Activated naive CD8-positive, alpha-beta T cell (primary cell): ENCODE results near the gene SERPINA6.
"Not testable (repeated sequence)": the region's sequence is repeated elsewhere in the genome, so short reads cannot be mapped to it uniquely, and the experiment has no call there.

Experiments used
- H3K27ac Mint-ChIP-seq: one replicate; pipeline ENCODE4 v1.8.0; 2021; ENCODE audit warnings: mixed read lengths
- H3K27me3 Mint-ChIP-seq: one replicate; pipeline ENCODE4 v1.8.0; 2021; ENCODE audit warnings: mixed read lengths
- H3K36me3 Mint-ChIP-seq: one replicate; pipeline ENCODE4 v1.8.0; 2021; ENCODE audit warnings: mixed read lengths
- H3K4me1 Mint-ChIP-seq: one replicate; pipeline ENCODE4 v1.8.0; 2021; ENCODE audit warnings: low read depth, mixed read lengths
- H3K4me3 Mint-ChIP-seq: one replicate; pipeline ENCODE4 v1.8.0; 2021; ENCODE audit warnings: mild to moderate bottlenecking, mixed read lengths
- H3K9me3 Mint-ChIP-seq: one replicate; pipeline ENCODE4 v1.8.0; 2021; ENCODE audit warnings: low read depth, mixed read lengths

The SERPINA6 gene

GRCh38 chr14:94322648-94323570 lies at the start of gene SERPINA6:
TSS of gene SERPINA6 (minus strand) at chr14:94323336. CDS start at chr14:94314648, 8,688 bp downstream.
- H3K4me1 Mint-ChIP-seq, result no peaks in the 10 kb centered on the region
- H3K27ac Mint-ChIP-seq, result no peak within 1 kb of the TSS
- no peaks in the 10 kb centered on the region for H3K36me3 Mint-ChIP-seq
- H3K9me3 Mint-ChIP-seq, result no peaks in the 10 kb centered on the region
- H3K4me3 Mint-ChIP-seq, result no peak within 1 kb of the TSS
- no peaks in the 10 kb centered on the region for H3K27me3 Mint-ChIP-seq

GRCh38 chr14:94372021-94372605 lies 49.0 kb upstream of the SERPINA6 start:
- H3K27ac Mint-ChIP-seq, result no peak overlapping the region
- peaks cover 6% of the 10 kb centered on the region for H3K27me3 Mint-ChIP-seq
- no peaks in the 10 kb centered on the region for H3K36me3 Mint-ChIP-seq
- no peaks in the 10 kb centered on the region for H3K9me3 Mint-ChIP-seq
- no peak overlapping the region for H3K4me3 Mint-ChIP-seq
- H3K4me1 Mint-ChIP-seq, result no peaks in the 10 kb centered on the region

- peaks cover 6% of the 10 kb centered on the region for H3K27me3 Mint-ChIP-seq
- H3K36me3 Mint-ChIP-seq, result no peaks in the 10 kb centered on the region
- H3K9me3 Mint-ChIP-seq, result no peaks in the 10 kb centered on the region
- H3K27ac Mint-ChIP-seq, result no peak overlapping the region
- H3K4me3 Mint-ChIP-seq, result no peak overlapping the region
- no peaks in the 10 kb centered on the region for H3K4me1 Mint-ChIP-seq
Measured at GRCh38 chr14:94370524-94370910, 47.4 kb upstream of the SERPINA6 start.

- H3K27me3 Mint-ChIP-seq, H3K27ac Mint-ChIP-seq, H3K4me3 Mint-ChIP-seq: not testable (repeated sequence)
Measured at GRCh38 chr14:94369766-94370523, 46.8 kb upstream of the SERPINA6 start.

GRCh38 chr14:94368956-94369355 lies 45.8 kb upstream of the SERPINA6 start:
- Mint-ChIP-seq H3K27ac (no peak overlapping the region), H3K27me3 (peaks cover 6% of the 10 kb centered on the region), H3K4me3 (no peak overlapping the region), H3K9me3 (no peaks in the 10 kb centered on the region), H3K36me3 (no peaks in the 10 kb centered on the region), H3K4me1 (no peaks in the 10 kb centered on the region)

More at GRCh38 chr14:94369766-94370523, 46.8 kb upstream of the SERPINA6 start:
- not testable (repeated sequence) for H3K9me3 Mint-ChIP-seq, H3K36me3 Mint-ChIP-seq, H3K4me1 Mint-ChIP-seq

GRCh38 chr14:94368243-94368590 lies 45.1 kb upstream of the SERPINA6 start:
- no peaks in the 10 kb centered on the region for H3K9me3 Mint-ChIP-seq
- no peak overlapping the region for H3K27ac Mint-ChIP-seq
- H3K4me1 Mint-ChIP-seq, result no peaks in the 10 kb centered on the region
- H3K27me3 Mint-ChIP-seq, result peaks cover 6% of the 10 kb centered on the region
- no peaks in the 10 kb centered on the region for H3K36me3 Mint-ChIP-seq
- H3K4me3 Mint-ChIP-seq, result no peak overlapping the region

- Mint-ChIP-seq H3K27me3 (peaks cover 6% of the 10 kb centered on the region), H3K4me1 (no peaks in the 10 kb centered on the region), H3K9me3 (no peaks in the 10 kb centered on the region), H3K36me3 (no peaks in the 10 kb centered on the region), H3K27ac (no peak overlapping the region), H3K4me3 (no peak overlapping the region)
Measured at GRCh38 chr14:94367347-94368242, 44.5 kb upstream of the SERPINA6 start.

- H3K27me3 Mint-ChIP-seq, result peaks cover 4% of the 10 kb centered on the region
- H3K27ac Mint-ChIP-seq, result no peak within 1 kb of the TSS
- no peaks in the 10 kb centered on the region for H3K36me3 Mint-ChIP-seq
- H3K4me1 Mint-ChIP-seq, result no peaks in the 10 kb centered on the region
- no peaks in the 10 kb centered on the region for H3K9me3 Mint-ChIP-seq
- no peak within 1 kb of the TSS for H3K4me3 Mint-ChIP-seq
Measured at GRCh38 chr14:94366146-94366915, 43.2 kb upstream of the SERPINA6 start, which contains the start of gene SERPINA2. TSS of gene SERPINA2 (minus strand) at chr14:94366698.

- no peak overlapping the region for H3K4me3 Mint-ChIP-seq
Measured at GRCh38 chr14:94365624-94366023, 42.5 kb upstream of the SERPINA6 start.

GRCh38 chr14:94364964-94365363 lies 41.8 kb upstream of the SERPINA6 start:
- Mint-ChIP-seq H3K9me3 (no peaks in the 10 kb centered on the region), H3K4me1 (no peaks in the 10 kb centered on the region), H3K27me3 (peaks cover 8% of the 10 kb centered on the region), H3K36me3 (no peaks in the 10 kb centered on the region), H3K27ac (no peak overlapping the region), H3K4me3 (no peak overlapping the region)

More at GRCh38 chr14:94365624-94366023, 42.5 kb upstream of the SERPINA6 start:
- H3K27ac Mint-ChIP-seq, result no peak overlapping the region
- peaks cover 6% of the 10 kb centered on the region for H3K27me3 Mint-ChIP-seq
- no peaks in the 10 kb centered on the region for H3K36me3 Mint-ChIP-seq
- H3K4me1 Mint-ChIP-seq, result no peaks in the 10 kb centered on the region
- no peaks in the 10 kb centered on the region for H3K9me3 Mint-ChIP-seq

- H3K4me3 Mint-ChIP-seq, result no peak overlapping the region
- H3K4me1 Mint-ChIP-seq, result no peaks in the 10 kb centered on the region
- no peak overlapping the region for H3K27ac Mint-ChIP-seq
- H3K27me3 Mint-ChIP-seq, result peaks cover 11% of the 10 kb centered on the region
- H3K36me3 Mint-ChIP-seq, result no peaks in the 10 kb centered on the region
- no peaks in the 10 kb centered on the region for H3K9me3 Mint-ChIP-seq
Measured at GRCh38 chr14:94364037-94364436, 40.9 kb upstream of the SERPINA6 start.

GRCh38 chr14:94363151-94363624 lies 40.1 kb upstream of the SERPINA6 start:
- Mint-ChIP-seq H3K36me3 (no peaks in the 10 kb centered on the region), H3K27me3 (peaks cover 7% of the 10 kb centered on the region), H3K4me3 (no peak overlapping the region), H3K9me3 (no peaks in the 10 kb centered on the region), H3K27ac (no peak overlapping the region), H3K4me1 (no peaks in the 10 kb centered on the region)

- Mint-ChIP-seq H3K9me3 (no peaks in the 10 kb centered on the region), H3K4me3 (no peak overlapping the region), H3K27ac (no peak overlapping the region), H3K36me3 (no peaks in the 10 kb centered on the region), H3K27me3 (peaks cover 8% of the 10 kb centered on the region), H3K4me1 (no peaks in the 10 kb centered on the region)
Measured at GRCh38 chr14:94362614-94363133, 39.5 kb upstream of the SERPINA6 start.
